NCI-H1436 (cell line): ENCODE results near the gene TMEM150A.
"Not testable (repeated sequence)": the region's sequence is repeated elsewhere in the genome, so short reads cannot be mapped to it uniquely, and the experiment has no call there.

Experiments
- DNase-seq: peaks from one replicate; lab custom pipeline; 2025; lab: John Stamatoyannopoulos, UW

TMEM150A gene, protein sequence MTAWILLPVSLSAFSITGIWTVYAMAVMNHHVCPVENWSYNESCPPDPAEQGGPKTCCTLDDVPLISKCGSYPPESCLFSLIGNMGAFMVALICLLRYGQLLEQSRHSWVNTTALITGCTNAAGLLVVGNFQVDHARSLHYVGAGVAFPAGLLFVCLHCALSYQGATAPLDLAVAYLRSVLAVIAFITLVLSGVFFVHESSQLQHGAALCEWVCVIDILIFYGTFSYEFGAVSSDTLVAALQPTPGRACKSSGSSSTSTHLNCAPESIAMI

DNA sequence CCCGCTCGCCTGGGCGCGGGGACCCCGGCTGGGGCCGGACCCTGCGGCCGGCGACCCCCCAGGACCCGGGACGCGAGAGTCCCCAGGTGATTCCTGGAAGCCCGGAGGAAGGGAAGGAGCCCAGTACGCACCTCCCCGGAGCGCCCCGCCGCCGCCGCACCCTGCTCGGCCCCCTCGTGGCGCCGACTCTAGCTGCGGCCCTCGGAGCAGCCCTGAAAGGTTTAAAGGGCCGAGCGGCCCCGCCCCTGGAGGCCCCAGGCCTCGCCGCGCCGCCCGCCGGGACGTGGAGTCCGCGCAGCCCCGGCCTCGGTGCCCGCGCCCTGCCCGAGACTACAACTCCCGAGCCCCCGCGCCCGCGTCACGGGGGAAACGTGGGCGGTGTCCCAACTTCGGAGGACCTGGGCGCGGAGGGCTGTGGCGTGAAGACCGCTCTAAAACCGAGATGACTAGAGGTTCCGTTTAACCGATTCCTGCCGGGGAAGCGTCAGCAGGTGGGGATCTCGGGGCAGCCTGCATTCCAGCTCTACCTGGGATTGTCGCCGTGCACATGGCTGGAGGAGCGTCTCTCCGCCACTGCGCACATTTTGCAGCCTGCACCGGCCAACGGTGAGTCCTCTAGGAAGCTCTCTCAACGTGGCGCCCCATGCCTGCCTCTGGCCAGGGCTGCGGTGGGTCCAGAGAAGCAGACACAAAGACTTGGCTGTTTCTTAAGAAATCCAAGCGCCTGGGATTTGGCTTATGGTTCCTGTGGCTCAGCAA, at the start of gene TMEM150A:
Gene TMEM150A, minus strand, starts transcription at position 223 of the 759 bp plus-strand sequence. CDS start 750 bp downstream, outside the sequence.
- DNase-seq: peak; percentile 78

GRCh38 chr2:85652056-85652455, 49.6 kb upstream of the TMEM150A start:
- no peak for DNase-seq

DNA sequence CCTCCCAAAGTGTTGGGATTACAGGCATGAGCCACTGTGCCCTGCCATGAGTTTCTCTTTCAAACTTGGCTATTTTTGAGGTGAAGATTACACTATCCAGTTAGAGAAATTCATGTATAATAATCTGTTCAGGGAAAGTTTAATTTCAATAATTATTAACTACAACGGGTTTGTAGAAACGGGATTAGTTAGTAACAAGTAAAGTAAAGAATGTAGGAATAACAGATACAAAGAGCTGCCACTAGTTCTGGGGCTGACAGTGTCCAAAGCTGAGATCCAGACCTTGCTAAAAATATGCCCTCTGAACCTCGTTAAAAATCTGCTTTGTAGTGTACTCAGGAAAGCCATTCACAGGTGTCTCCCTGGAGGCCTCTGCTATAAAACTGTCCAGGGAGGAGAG, 48.6 kb upstream of the TMEM150A start:
- no peak for DNase-seq

DNA sequence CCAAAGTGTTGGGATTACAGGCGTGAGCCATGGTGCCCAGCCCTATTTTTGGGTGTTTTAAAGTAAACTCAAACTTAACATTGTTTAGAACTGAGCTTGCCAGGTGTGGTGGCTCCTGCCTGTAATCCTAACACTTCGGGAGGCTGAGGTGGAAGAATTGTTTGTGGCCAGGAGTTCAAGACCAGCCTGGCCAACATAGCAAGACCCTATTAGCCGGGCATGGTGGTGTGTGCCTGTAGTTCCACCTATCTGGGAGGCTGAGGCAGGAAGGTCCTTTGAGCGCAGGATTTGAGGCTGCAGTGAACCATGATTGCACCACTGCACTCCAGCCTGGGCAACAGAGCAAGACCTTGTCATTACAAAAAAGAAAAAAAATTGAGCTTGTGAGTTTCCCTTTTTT, 48.0 kb upstream of the TMEM150A start:
- DNase-seq: no peak

DNA sequence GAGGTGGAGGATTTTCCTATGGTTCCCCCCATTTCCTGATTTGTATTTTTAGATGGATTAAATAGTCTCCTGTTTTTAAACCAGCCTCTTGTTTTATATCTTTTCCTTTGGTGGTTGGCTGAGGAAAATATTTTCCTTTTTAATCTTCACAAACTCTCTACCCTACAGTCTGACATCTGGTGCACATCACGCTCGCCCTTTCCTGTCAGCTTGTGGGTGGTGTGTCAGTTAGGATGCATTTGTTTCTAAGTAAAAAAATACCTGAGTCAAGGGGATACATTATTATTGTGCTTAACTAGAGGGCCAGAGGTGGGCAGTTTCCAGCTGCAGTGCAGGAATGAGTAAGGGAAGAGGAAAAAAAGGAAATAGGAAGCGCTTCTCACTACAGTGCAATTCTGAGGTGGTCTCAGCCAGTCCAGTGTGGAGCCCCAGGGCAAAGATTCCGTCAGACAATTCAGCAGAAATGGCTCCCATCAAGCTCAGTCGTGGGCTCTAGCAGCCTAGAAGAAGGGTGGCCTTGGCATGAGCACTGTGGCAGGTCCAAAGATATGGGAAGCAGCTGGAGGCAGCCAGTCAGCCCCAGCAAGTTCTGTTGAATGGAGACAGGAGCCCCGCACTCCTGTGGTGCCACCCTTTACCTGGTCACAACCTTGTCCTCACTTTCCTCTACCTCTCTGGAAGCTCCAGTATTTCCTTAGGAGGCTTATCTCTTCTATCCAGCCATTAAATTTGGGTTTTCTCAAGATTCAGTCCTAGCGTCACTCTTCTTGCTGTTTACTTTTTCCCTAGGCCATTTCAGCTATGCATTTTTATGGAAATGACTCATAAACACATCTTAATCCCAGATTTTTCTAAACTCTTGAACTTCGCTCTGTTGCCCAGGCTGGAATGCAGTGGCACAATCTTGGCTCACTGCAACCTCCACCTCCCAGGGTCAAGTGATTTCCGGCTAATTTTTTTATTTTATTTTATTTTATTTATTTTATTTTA, 47.0 kb upstream of the TMEM150A start:
- no peak for DNase-seq

DNA sequence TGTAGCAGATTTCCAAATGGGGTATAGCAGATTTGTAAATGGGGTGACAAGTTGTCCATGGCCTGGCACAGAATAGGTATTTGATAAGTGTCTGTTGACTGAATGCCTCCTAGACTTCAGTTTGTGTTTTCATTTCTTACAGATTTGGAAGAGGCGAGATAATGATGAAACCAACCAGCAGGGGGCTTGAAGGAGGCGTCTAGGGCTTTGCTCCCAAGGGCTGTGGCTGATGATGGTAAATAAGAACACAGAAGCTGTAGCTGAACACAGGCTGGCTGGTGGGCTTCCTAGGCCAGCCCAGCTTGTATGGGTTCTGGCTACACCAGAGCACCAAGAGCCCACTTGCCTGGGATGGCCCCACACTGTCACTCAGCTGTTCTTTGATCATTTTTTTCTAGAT, 46.1 kb upstream of the TMEM150A start:
- no peak for DNase-seq

DNA sequence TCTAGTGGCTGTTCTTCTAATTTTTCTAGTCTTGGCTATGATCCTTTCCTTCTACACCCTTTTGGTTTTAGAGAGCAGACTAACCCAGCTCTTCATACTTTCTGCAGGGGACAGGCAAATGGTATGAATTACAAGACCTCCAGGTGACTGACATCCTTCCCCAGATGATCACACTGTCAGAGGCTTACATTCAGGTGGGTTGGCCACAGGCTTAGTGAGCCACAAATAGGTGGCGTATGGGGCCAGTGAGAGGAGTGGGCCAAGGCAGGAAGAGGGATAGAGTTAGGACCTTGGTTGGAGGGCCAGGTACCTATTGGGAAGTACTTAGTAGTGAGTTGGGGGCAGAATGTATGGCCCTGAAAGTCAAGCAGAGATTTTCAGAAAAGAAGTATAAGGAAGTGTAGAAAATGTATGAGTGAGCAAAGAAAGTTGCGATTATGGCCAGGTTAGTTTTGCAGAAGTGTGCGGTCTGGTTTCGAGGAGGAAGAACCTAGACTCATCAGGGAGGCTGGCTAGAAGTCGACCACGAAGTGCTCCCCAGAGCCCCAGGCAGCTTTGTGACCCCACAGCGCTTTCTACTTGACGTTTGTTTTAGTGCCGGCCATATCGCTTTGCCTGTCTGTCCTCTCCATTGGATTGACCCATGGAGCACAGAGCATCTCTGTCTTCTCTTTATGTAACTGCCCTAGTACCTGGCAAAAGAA, 45.5 kb upstream of the TMEM150A start:
- no peak for DNase-seq

DNA sequence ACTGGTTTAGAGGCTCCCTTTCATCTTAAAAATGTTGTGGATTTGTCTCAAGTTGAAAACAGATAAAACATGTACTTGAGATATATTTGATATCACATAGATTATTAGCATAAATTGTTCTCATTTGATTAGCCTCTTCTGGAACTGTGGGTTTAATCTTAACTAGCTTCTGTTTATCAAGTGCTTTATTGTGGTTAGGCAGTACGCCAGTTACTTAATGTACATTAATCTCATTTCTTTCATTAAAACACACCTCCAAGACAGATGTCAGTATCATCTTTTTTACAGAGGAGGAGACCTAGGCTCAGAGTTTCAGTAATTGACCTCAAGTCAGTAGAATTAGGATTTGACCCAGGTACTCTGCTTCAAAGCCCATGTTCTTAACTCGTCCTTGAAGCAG, 43.7 kb upstream of the TMEM150A start:
- DNase-seq: no peak

- DNase-seq: no peak
Observed at GRCh38 chr2:85644909-85645308, 42.4 kb upstream of the TMEM150A start.

DNA sequence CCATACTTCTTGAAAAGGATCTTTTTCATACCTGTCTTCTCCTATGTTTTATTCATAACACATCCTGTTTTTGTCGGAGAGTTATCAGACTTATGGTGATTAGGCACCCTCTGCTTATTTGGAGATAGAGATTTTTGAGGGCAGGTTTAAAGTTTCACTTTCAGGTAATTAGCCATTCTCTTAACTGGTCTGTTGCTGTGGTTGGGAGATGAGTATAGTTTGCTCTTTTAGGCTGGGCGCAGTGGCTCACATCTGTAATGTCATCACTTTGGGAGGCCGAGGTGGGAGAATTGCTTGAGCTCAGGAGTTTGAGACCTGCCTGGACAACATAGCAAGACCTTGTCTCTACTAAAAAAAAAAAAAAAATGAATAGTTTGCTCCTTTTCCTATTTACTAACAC, 40.2 kb upstream of the TMEM150A start:
- no peak for DNase-seq

DNA sequence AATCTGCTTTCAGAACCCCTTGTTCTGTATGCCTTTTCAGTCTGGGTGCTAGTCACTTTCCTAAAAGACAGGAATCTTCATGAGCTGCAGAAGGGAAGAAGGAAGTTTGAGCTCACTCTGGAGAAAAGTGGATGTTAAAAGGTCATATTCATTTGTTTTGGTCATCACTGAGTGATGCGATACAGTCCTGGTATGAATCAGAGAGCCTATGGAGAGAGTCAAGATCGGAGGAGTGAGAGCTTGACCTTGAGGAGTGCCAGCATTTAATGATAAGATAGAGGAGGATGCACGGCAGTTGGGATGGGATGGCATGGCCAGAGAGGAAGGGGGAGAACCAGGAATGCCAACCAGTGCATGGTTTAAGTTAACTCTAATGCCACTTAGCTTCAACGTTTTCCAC, 33.1 kb upstream of the TMEM150A start:
- DNase-seq: no peak

GRCh38 chr2:85635011-85635410, 32.5 kb upstream of the TMEM150A start:
- no peak for DNase-seq

DNA sequence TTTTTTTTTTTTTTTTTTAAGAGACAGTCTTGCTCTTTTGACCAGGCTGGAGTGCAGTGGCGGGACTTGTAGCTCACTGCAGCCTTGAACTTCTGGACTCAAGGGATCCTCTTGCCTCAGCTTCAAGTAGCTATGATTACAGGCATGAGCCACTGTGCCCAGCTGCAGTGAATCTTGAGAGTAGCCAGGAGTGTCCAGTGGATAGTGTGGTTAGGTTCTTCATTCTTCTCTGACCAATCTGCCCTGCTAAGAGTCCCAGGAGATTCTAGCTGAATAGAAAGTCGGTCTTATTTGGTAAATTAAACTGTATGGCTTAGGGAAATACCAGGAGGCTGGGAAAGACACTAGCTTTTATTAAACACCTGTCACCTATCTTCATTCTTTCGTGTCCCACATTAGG, 28.8 kb upstream of the TMEM150A start:
- DNase-seq: no peak

DNA sequence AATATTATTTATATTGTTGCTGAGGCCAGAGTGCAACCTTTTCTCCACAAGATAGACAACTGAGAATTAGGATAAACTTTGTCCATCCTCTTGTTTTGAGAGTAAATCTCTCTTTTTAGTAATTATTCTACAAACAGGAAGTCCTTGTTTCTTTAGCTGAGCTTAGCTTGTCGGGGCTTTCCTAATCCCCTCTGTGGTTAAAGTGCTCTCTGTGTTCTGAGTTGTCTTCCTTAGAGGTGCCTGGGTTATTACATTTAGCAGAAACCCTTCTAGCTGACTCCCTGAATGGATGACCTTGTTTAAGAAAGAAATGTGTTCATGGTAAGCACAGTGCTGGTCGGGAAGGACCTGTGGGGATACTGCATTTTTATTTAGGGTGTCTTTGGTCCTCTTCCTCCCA, 26.2 kb upstream of the TMEM150A start:
- no peak for DNase-seq

DNA sequence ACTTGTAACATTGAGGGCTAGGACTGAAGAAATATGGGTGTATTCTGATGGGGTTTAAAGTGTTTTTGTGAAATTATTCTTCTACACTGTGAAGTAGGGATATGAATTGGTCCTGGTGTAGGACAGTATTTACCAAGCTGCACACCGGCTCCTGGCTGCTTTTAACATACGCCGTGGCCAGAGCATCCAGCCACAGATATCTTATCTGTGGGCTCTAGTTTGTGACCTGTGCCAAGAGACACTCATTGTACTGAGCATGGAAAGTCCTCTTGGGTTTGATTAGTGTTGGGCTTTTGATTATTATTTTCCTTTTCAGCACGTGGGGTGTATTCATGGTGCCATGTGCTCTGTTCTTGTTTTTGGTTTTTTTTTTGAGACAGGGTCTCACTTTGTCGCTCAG, 21.5 kb upstream of the TMEM150A start:
- DNase-seq: no peak

DNA sequence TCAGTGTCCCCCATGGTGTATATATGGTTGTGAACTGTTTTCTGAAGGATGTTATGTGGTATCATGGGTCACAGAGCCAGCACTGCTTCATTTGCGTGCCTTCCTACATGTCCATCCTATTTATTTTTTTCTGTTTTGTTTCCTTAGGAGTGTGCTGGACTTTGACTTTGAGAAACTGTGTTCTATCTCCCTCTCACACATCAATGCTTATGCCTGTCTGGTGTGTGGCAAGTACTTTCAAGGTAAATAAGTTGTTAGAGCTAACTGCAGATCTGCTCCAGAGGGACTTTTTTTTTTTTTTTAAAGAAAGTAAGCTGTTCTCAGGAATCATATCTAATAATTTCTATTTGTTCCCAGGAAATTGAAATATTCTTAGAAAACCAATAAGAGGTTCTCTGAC, 18.8 kb upstream of the TMEM150A start:
- no peak for DNase-seq

DNA sequence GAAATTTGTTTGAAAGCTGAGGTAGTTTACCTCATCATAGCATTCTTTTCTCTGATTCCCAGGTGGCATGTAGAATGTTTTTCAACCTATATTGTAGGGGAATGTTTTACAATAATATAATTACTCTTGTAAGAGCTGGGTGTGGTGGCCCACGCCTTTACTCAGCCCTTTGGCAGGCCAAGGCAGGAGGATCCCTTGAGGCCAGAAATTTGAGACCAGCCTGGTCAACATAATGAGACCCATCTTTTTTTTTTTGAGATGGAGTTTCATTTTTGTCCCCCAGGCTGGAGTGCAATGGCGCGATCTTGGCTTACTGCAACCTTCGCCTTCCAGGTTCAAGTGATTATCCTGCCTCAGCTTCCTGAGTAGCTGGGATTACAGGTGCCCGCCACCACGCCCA, 17.1 kb upstream of the TMEM150A start:
- DNase-seq: no peak

GRCh38 chr2:85617723-85618122, 15.2 kb upstream of the TMEM150A start:
- DNase-seq: not testable (repeated sequence)

DNA sequence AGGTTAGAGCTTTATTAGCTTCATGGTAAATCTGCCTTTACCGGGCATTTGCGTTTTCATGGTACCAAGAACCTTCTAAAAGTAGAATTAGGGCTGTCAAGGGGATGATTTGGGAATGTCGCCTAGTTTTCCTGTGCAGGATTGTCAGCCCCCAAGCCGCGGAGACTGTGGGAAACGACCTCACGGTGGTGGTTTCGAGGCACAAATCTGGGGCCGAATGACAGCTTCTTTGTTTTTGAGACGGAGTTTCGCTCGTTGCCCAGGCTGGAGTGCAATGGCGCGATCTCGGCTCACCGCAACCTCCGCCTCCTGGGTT, 12.9 kb upstream of the TMEM150A start:
- no peak for DNase-seq

DNA sequence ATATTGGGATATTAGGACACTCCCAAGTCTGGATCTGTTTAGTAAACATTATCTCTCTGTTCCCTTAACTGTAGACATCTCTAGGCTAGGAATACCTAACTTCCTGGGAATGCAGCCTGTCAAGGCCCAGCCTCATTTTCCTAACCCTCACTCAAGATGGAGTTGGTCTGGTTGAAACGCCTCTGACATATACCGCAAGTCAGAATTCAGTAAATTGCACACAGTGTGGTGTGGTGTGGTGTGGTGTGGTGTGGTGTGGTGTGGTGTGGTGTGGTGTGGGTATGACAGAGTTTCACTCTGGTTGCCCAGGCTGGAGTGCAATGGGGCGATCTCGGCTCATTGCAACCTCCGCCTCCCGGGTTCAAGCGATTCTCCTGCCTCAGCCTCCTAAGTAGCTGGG, 12.3 kb upstream of the TMEM150A start:
- DNase-seq: not testable (repeated sequence)

DNA sequence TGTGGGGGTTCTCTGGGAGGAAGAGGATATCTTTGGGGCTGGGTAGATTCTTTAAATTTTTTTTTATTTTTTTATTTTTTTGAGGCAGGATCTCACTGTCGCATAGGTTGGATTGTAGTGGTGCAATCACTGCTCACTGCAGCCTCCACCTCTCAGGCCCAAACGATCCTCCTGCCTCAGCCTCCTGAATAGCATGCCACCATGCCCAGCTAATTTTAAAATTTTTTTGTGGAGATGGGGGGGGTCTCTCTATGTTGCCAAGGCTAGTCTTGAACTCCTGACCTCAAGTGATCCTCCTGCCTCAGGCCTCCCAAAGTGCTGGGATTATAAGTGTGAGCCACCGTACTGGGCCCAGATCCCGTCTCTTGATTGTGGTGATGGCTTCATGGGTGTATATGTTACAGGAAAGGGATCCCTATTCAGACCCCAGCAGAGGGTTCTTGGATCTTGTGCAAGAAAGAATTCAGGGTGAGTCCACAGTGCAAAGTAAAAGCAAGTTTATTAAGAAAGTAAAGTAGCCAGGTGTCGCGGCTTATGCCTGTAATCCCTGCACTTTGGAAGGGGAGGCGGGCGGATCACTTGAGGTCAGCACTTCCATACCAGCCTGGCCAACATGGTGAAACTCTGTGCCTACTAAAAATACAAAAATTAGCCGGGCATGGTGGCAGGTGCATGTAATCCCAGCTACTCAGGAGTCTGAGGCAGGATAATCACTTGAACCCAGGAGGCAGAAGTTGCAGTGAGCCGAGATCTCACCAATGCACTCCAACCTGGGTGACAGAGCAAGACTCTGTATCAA, 11.4 kb upstream of the TMEM150A start:
- DNase-seq: no peak
